HG02981 (cell line): ENCODE data around the gene BMP6.
"Not testable (repeated sequence)": the region's sequence is repeated elsewhere in the genome, so short reads cannot be mapped to it uniquely, and the experiment has no call there.

Source experiments
- ATAC-seq: cut with Tn5 transposase; IDR thresholded peaks from one replicate; pipeline ENCODE4 v1.9.1; 2021; ENCODE audit warnings: mild to moderate bottlenecking, moderate library complexity; ENCODE audit not compliant: unreplicated experiment

The BMP6 gene

GRCh38 chr6:7786214-7786661 lies 60.3 kb downstream of the BMP6 start:
- no peak for ATAC-seq

DNA sequence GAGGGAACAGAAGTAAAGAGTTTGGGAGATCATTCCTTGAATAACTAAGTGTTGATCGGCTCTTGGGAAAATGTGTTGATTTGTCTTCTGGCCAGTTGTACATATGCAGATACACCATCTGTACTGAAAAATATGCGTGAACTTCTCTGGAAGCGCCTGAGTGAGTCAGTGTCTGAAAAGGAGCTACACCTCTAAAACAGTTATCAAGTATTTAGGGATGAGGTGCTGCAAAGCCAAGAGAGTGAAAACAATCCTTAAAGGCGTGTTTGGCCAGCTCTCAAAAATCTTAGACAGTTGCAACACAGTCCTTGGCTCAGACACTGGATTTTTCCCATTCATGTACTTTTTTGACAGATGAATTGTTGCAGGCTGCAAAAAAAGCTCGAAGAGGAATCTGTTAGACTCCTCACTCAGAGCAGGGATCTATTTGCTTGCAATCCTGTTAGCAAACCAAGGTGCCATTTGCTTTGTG lies 61.3 kb downstream of the BMP6 start:
- ATAC-seq = no peak

- no peak for ATAC-seq
Measured at GRCh38 chr6:7787731-7788130, 61.8 kb downstream of the BMP6 start.

GRCh38 chr6:7794509-7794908 lies 68.6 kb downstream of the BMP6 start:
- ATAC-seq = no peak

DNA sequence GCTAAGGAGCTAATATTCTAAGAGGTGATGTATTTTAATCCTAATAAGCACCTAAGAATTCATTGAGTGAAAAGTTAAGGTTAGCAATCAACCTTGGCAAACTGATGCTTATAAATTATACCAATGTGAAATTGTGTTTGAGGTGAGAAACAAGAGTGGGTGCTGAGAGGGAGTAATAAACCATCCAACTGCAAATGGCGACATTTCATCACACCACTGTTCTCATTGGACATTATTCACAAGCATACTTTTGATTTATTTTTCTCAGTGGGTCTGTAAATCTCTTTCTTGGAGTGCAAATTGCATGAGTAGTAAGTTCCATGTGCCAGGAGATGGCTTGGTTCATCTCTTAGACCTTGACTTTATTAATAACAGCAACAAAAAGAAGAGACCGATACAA lies 71.5 kb downstream of the BMP6 start:
- no peak for ATAC-seq

- no peak for ATAC-seq
Measured at GRCh38 chr6:7798751-7799150, 72.9 kb downstream of the BMP6 start.

GRCh38 chr6:7802662-7803061 lies 76.8 kb downstream of the BMP6 start:
- ATAC-seq = no peak

GRCh38 chr6:7803214-7803613 lies 77.3 kb downstream of the BMP6 start:
- ATAC-seq = no peak

DNA sequence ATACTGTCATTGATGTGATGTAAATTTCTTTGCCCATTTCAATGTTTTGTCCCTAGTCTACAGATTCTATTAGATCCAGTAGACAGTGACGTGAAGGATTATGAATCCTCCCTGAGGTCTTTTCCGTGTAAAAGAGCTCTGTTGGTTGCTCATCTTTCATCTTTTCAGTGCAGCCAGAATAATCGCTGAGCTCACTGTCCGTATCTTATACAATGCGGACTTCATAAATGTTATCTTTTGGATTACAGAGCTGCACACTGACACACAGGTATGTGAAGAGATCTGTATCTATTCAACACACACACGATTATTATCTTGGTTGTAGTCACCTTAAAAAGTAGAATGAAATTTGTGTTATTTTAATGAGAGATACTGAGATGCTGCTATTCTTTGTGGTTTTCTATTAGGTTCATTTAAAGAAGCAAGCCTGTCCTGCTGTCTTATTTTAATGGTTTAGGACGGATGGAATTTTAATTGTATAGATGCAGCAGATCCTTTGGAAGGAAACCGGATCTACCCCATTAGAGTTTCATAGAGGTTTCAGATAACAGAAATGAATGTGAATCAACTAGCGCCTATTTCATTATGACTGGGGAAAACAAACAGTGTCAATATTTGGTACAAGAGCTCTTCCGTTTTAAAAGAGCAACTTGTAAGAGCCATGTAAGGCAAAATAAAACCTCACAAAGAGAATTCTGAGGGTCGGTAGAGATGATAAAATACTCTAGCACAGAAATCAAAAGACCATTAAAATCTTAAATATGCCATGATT lies 79.4 kb downstream of the BMP6 start:
- no peak for ATAC-seq

GRCh38 chr6:7805850-7806214 lies 79.9 kb downstream of the BMP6 start:
- no peak for ATAC-seq

DNA sequence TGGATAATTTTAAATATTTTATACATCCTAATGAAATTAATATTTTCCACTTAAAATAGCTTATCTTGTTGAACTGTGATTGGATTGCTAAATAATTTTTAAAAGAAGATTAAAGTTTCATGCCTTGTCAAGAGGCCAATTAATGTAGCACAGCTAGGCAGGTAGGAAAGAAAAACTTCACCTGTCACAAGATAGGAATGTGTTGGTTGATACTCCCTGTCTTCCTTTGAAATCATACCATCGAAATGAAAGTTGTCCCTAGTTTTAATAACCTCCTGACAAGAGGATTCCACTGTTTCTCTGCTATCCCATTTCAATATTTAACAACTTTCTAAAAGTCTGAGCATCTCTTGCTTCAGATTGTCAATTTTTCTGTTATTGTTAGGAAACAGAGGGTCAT lies 80.8 kb downstream of the BMP6 start:
- ATAC-seq = no peak

DNA sequence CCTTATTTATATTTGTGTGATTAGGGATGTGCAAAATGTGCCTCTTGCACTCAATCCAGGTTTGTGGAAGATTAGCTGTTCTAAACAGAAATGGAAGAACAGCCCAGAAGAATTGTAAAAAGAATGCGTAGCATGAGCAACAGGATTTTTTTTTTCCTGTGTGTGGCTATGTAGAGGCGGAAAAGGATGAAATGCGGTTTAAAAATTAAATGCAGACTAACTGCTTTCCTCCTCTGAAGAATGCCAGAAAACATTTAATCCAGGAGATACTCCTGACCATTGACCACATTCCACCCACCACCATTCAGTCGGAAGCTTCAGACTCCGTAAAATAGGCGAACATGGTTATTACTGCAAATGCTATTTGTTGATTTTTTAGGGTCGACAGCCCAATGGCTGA lies 83.4 kb downstream of the BMP6 start:
- no peak for ATAC-seq

DNA sequence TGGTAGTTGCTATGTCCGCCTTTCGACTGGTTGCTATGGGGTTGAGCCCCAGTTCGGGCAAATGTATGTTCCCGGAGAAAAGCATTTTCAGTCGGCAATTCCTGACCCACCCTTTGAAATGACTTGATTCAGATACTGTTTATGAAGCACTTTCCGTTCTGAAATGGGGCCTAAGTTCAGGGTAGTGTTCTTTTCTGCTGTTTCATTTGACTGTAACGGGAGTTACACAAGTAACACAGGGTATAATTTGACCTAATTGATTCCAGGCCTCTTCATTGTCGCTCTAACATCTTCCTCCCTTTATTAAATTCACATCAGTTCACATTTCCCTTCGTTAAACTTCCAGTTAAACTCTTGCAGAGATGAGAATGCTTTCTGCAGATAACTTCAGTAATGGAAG lies 85.5 kb downstream of the BMP6 start:
- ATAC-seq = no peak

DNA sequence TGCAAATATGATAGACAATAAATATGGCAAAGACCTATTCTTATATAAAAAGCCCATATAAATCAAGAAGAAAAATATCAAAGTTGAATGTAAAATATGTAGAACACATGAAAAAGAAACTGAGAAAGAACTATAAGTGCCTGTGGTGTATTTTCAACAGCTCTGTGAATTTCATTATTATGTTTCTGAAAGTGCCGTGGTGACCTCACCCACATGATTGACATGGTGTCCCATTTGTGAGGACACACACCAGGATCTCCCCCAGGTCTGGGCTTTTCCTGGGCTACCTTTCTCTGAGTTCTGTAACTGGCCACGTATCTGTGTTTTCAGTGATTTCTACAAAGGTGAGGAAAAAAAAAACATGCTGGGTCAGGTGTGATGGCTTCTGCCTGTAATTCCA lies 86.7 kb downstream of the BMP6 start:
- ATAC-seq = no peak

DNA sequence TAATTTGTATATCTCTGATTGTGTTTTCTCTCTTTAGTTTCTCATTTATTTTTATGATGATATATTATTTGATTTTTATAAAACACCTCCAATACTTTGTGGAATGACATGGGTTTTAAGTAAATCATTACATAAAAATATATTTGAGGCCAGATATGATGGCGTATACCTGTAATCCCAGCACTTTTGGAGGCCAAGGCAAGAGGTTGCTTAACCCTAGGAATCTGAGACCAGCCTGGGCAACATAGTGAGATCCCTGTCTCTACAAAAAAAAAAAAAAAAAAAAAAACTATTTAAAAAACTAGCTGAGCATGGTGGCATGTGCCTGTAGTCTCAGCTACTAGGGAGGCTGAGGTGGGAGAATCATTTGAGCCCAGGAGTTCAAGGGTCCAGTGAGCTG lies 87.3 kb downstream of the BMP6 start:
- ATAC-seq = no peak

DNA sequence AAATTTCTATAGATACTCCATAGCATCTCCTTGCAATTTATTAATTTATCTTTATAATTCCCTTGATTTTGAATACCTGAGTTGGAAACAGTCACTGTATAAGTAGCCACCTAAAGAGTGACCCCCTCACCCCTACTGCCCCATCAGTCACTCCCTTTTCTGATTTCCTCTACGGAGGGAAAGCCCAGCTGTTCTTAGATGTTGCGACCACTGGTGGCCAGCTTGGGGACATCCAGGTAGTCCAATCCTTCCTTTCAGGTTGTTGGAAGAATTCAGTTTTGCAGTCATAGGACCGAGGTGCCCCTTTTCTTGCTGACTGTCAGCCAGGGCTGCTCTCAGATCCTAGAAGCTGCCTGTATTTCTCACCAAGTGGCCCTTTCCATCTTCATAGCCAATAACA lies 87.8 kb downstream of the BMP6 start:
- ATAC-seq = no peak

- ATAC-seq = no peak
Measured at GRCh38 chr6:7815716-7816115, 89.8 kb downstream of the BMP6 start.

DNA sequence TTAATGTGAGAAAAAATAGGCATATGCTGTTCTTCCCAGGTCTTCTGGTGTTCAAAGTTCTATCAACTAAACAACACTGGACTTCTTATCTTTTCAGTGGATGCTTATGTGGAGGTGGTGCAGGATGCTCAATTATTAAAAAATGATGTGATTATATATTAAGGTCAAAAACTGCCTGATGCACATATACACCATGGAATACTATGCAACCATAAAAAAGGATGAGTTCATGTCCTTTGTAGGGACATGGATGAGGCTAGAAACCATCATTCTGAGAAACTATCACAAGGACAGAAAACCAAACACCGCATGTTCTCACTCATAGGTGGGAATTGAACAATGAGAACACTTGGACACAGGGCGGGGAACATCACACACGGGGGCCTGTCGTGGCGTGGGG lies 91.3 kb downstream of the BMP6 start:
- not testable (repeated sequence) for ATAC-seq

- ATAC-seq = no peak
Measured at GRCh38 chr6:7818257-7819214, 92.6 kb downstream of the BMP6 start.

GRCh38 chr6:7819431-7820015 lies 93.6 kb downstream of the BMP6 start:
- no peak for ATAC-seq

- no peak for ATAC-seq
Measured at GRCh38 chr6:7820288-7820835, 94.5 kb downstream of the BMP6 start.
